HCT116 (cell line): ENCODE data around the gene DENND1A. TPM values are rescaled to one million over a fixed set of nuclear protein-coding genes. Genes with fewer than 3 reads are reported as not detected.

Source experiments
- ATAC-seq: fragments of 200-7000 bp; cut with Tn5 transposase; 2 replicates; pipeline ENCODE4 v1.9.1; 2020; ENCODE audit warnings: mild to moderate bottlenecking, moderate library complexity
- BruUV-seq: library from RNA; stranded (reverse); fragments of 400-500 nt; replicated peaks from 2 replicates; lab custom pipeline; 2021; lab: Mats Ljungman, UMichigan
- CTCF ChIA-PET: fragments of 300-600 bp; sonication (Branson Sonifier 250); formaldehyde crosslinking; loops from one replicate; lab custom pipeline; 2021; ENCODE audit warnings: antibody characterized with exemption; lab: Charles Lee
- POLR2A ChIA-PET: fragments of 300-600, 350-600 bp; sonication (Branson Sonifier 250); formaldehyde crosslinking; loops from one replicate; lab custom pipeline; 2021; ENCODE audit warnings: antibody characterized with exemption; lab: Charles Lee
- RAD21 ChIA-PET, 2 experiments: fragments of 300-600 bp; sonication (Branson Sonifier 250); formaldehyde crosslinking; loops; one replicate each; lab custom pipeline; 2023; ENCODE audit warnings: low total read pairs in 2 of 2; ENCODE audit not compliant: uncharacterized antibody in 2 of 2, unreplicated experiment in 2 of 2, low non-redundant PET in 1 of 2; lab: Charles Lee
- DNase-seq: peaks from one replicate; pipeline ENCODE4 v3.0.0-alpha.2; 2010; ENCODE audit warnings: low read depth, low spot score
- H2AFZ ChIP-seq: fragments of 200-600 bp; shearing (Covaris generic), sonication (generic); 2 replicates; pipeline ENCODE4 v1.6.1; 2017; ENCODE audit warnings: low read depth, mixed run types, mixed read lengths, antibody characterized with exemption, low read length; ENCODE audit not compliant: poor library complexity, severe bottlenecking
- H3K27ac ChIP-seq: 2 replicates; pipeline ENCODE4 v1.5.1; 2012; ENCODE audit warnings: low read depth, low read length
- H3K27me3 ChIP-seq: fragments of 200-600 bp; sonication (generic); 2 replicates; pipeline ENCODE4 v1.6.1; 2016; ENCODE audit warnings: mixed run types, low read length, mixed read lengths; ENCODE audit not compliant: insufficient read depth
- H3K36me3 ChIP-seq, 2 experiments: fragments of 200-500 bp in 1 of 2; fragments of 200-600 bp in 1 of 2; sonication (Bioruptor generic) in 1 of 2; sonication (generic) in 1 of 2; 2 replicates each; pipeline versions ENCODE4 v1.5.1 to v1.6.1; 2014 to 2016; ENCODE audit warnings: low read length in 2 of 2, inconsistent platforms in 1 of 2, mixed read lengths in 1 of 2, mixed run types in 1 of 2; ENCODE audit not compliant: insufficient read depth in 2 of 2, control insufficient read depth in 1 of 2
- H3K4me1 ChIP-seq, 2 experiments: fragments of 200-600 bp in 1 of 2; sonication (generic) in 1 of 2; 2 replicates each; pipeline versions ENCODE4 v1.5.1 to v1.6.1; 2012 to 2017; ENCODE audit warnings: low read length in 2 of 2, inconsistent platforms in 1 of 2, mild to moderate bottlenecking in 1 of 2, mixed read lengths in 1 of 2, mixed run types in 1 of 2, moderate library complexity in 1 of 2; ENCODE audit not compliant: insufficient read depth in 2 of 2, control insufficient read depth in 1 of 2
- H3K4me2 ChIP-seq: fragments of 200-600 bp; sonication (generic); 2 replicates; pipeline ENCODE4 v1.6.1; 2017; ENCODE audit warnings: mixed run types, low read length, mixed read lengths
- H3K4me3 ChIP-seq, 2 experiments: fragments of 200-600 bp in 1 of 2; sonication (generic) in 1 of 2; replicated peaks in 1 of 2; 2 replicates each; pipeline ENCODE4 v1.5.1; 2011 to 2016; ENCODE audit warnings: low read length in 2 of 2, control low read depth in 1 of 2, low read depth in 1 of 2, mild to moderate bottlenecking in 1 of 2, mixed read lengths in 1 of 2, mixed run types in 1 of 2
- H3K79me2 ChIP-seq: fragments of 200-600 bp; sonication (generic); 2 replicates; pipeline ENCODE4 v1.6.1; 2017; ENCODE audit warnings: mild to moderate bottlenecking, mixed run types, low read length, moderate library complexity, mixed read lengths; ENCODE audit not compliant: insufficient read depth
- H3K9ac ChIP-seq: fragments of 200-600 bp; sonication (generic); 2 replicates; pipeline ENCODE4 v1.6.1; 2016; ENCODE audit warnings: low read length, mixed read lengths
- H3K9me2 ChIP-seq: fragments of 200-600 bp; sonication (generic), shearing (Covaris generic); 2 replicates; pipeline ENCODE4 v1.6.1; 2017; ENCODE audit warnings: mixed run types, mild to moderate bottlenecking, moderate library complexity; ENCODE audit not compliant: insufficient read depth
- H3K9me3 ChIP-seq, 2 experiments: fragments of 200-500 bp in 1 of 2; fragments of 200-600 bp in 1 of 2; sonication (Bioruptor generic) in 1 of 2; sonication (generic) in 1 of 2; 2 replicates each; pipeline ENCODE4 v1.6.1; 2014 to 2017; ENCODE audit warnings: low read length in 2 of 2, mixed read lengths in 2 of 2, inconsistent platforms in 1 of 2, low read depth in 1 of 2, mild to moderate bottlenecking in 1 of 2, mixed run types in 1 of 2, moderate library complexity in 1 of 2; ENCODE audit not compliant: control insufficient read depth in 1 of 2, insufficient read depth in 1 of 2
- H4K20me1 ChIP-seq: fragments of 200-600 bp; sonication (generic), shearing (Covaris generic); 2 replicates; pipeline ENCODE4 v1.6.1; 2017; ENCODE audit warnings: mixed run types, mild to moderate bottlenecking, moderate library complexity; ENCODE audit not compliant: insufficient read depth
- intact Hi-C: fragments of 100-400 bp; cut with micrococcal nuclease; formaldehyde crosslinking; loops from 2 replicates; pipeline ENCODE4 v1.10.0; 2022
- total RNA-seq: library from RNA; stranded (reverse); gene quantifications from one replicate; pipeline ENCODE4 v1.2.1, GENCODE V29; 2021; ENCODE audit not compliant: unreplicated experiment
- TF ChIP-seq, protein P1 (sequence below): IDR thresholded peaks from 2 replicates; pipeline ENCODE4 v1.6.1; 2012; ENCODE audit warnings: low read depth
- TF ChIP-seq, protein P2 (sequence below): IDR thresholded peaks from 2 replicates; pipeline ENCODE4 v1.6.1; 2011; ENCODE audit warnings: mild to moderate bottlenecking, low read length, moderate library complexity; ENCODE audit not compliant: insufficient replicate concordance; ENCODE audit errors: extremely low read depth
- TF ChIP-seq, protein P3 (sequence below): IDR thresholded peaks from 2 replicates; pipeline ENCODE4 v1.6.1; 2012

DENND1A gene
- total RNA-seq, 1 experiment from 2014 or later = 33.0 TPM

DNA sequence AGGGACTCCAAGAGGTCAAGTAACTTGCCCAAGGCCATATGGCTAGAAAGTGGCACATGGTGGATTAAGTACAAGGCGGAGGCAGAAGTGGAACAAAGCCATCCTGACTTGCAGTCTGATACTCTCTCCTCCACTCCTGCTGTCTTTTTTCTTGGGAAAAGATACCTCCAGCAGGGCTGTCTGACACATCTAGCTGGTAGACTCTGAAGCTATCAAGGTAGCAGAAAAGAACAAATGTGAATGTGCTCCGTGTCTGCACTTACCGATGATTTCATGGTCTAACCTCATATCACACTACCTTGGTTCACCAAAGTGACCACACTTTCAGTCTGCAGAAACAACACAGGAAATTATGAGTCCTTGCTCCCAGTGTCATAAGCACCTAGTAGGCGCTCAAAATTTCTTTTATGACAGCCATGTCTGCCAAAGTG, 289.1 kb downstream of the DENND1A start:
- DNase-seq (no peak), ATAC-seq (no peak)
- H3K27me3 ChIP-seq = no peaks in the 10 kb centered on the region
- H3K4me3 ChIP-seq = no peak overlapping the region
- H3K9ac ChIP-seq = no peak overlapping the region
- RAD21 ChIA-PET = no interaction called here
- H3K4me2 ChIP-seq = no peak overlapping the region
- no peaks in the 10 kb centered on the region for H3K9me2 ChIP-seq
- no peaks in the 10 kb centered on the region for H3K4me1 ChIP-seq
- no peaks in the 10 kb centered on the region for H3K36me3 ChIP-seq
- no TSS peak for BruUV-seq
- TF ChIP-seq, protein P1, sequence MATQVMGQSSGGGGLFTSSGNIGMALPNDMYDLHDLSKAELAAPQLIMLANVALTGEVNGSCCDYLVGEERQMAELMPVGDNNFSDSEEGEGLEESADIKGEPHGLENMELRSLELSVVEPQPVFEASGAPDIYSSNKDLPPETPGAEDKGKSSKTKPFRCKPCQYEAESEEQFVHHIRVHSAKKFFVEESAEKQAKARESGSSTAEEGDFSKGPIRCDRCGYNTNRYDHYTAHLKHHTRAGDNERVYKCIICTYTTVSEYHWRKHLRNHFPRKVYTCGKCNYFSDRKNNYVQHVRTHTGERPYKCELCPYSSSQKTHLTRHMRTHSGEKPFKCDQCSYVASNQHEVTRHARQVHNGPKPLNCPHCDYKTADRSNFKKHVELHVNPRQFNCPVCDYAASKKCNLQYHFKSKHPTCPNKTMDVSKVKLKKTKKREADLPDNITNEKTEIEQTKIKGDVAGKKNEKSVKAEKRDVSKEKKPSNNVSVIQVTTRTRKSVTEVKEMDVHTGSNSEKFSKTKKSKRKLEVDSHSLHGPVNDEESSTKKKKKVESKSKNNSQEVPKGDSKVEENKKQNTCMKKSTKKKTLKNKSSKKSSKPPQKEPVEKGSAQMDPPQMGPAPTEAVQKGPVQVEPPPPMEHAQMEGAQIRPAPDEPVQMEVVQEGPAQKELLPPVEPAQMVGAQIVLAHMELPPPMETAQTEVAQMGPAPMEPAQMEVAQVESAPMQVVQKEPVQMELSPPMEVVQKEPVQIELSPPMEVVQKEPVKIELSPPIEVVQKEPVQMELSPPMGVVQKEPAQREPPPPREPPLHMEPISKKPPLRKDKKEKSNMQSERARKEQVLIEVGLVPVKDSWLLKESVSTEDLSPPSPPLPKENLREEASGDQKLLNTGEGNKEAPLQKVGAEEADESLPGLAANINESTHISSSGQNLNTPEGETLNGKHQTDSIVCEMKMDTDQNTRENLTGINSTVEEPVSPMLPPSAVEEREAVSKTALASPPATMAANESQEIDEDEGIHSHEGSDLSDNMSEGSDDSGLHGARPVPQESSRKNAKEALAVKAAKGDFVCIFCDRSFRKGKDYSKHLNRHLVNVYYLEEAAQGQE = no peak
- TF ChIP-seq, protein P2, sequence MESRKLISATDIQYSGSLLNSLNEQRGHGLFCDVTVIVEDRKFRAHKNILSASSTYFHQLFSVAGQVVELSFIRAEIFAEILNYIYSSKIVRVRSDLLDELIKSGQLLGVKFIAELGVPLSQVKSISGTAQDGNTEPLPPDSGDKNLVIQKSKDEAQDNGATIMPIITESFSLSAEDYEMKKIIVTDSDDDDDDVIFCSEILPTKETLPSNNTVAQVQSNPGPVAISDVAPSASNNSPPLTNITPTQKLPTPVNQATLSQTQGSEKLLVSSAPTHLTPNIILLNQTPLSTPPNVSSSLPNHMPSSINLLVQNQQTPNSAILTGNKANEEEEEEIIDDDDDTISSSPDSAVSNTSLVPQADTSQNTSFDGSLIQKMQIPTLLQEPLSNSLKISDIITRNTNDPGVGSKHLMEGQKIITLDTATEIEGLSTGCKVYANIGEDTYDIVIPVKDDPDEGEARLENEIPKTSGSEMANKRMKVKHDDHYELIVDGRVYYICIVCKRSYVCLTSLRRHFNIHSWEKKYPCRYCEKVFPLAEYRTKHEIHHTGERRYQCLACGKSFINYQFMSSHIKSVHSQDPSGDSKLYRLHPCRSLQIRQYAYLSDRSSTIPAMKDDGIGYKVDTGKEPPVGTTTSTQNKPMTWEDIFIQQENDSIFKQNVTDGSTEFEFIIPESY = no peak
- TF ChIP-seq, protein P3, sequence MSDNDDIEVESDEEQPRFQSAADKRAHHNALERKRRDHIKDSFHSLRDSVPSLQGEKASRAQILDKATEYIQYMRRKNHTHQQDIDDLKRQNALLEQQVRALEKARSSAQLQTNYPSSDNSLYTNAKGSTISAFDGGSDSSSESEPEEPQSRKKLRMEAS = no peak
- TF ChIP-seq, all 23 proteins: peak for 0
- no peaks in the 10 kb centered on the region for H4K20me1 ChIP-seq
- intact Hi-C loops = no loop called here
- H3K9me3 ChIP-seq = no peaks in the 10 kb centered on the region
- ChIA-PET POLR2A (no interaction called here), CTCF (no interaction called here)
- no peak overlapping the region for H2AFZ ChIP-seq
- H3K27ac ChIP-seq = no peak overlapping the region
- no peaks in the 10 kb centered on the region for H3K79me2 ChIP-seq
